Smooth muscle cell (in vitro differentiated cells): ENCODE results near the gene UBE2L3. TPM values are rescaled to one million over a fixed set of nuclear protein-coding genes. Genes with fewer than 3 reads are reported as not detected.

Source experiments
- DNase-seq: peaks from one replicate; lab custom pipeline; 2025; ENCODE audit not compliant: unreplicated experiment; lab: John Stamatoyannopoulos, UW
- H2AFZ ChIP-seq: fragments of 200-600 bp; sonication (generic); 2 replicates; pipeline ENCODE4 v1.6.0; 2016; ENCODE audit warnings: antibody characterized with exemption, low read depth, mild to moderate bottlenecking
- H3F3A ChIP-seq: fragments of 200-600 bp; sonication (generic); 2 replicates; pipeline ENCODE4 v1.6.0; 2017; ENCODE audit warnings: antibody characterized with exemption, low read depth
- H3K27ac ChIP-seq: fragments of 200-600 bp; sonication (generic); 2 replicates; pipeline ENCODE4 v1.5.1; 2016; ENCODE audit warnings: low read depth, mild to moderate bottlenecking
- H3K27me3 ChIP-seq: fragments of 200-600 bp; sonication (generic); 2 replicates; pipeline ENCODE4 v1.6.1; 2016; ENCODE audit warnings: low read depth, mild to moderate bottlenecking
- H3K36me3 ChIP-seq: fragments of 200-600 bp; sonication (generic); 2 replicates; pipeline ENCODE4 v1.5.1; 2016; ENCODE audit warnings: low read depth
- H3K4me1 ChIP-seq: fragments of 200-600 bp; sonication (generic); 2 replicates; pipeline ENCODE4 v1.5.1; 2016; ENCODE audit warnings: low read depth
- H3K4me2 ChIP-seq: fragments of 200-600 bp; sonication (generic); 2 replicates; pipeline ENCODE4 v1.6.0; 2016; ENCODE audit warnings: mild to moderate bottlenecking
- H3K4me3 ChIP-seq: fragments of 200-600 bp; sonication (generic); 2 replicates; pipeline ENCODE4 v1.5.1; 2016; ENCODE audit warnings: mild to moderate bottlenecking
- H3K79me2 ChIP-seq: fragments of 200-600 bp; sonication (generic); 2 replicates; pipeline ENCODE4 v1.6.0; 2016; ENCODE audit warnings: low read depth, mild to moderate bottlenecking
- H3K9ac ChIP-seq: fragments of 200-600 bp; sonication (generic); 2 replicates; pipeline ENCODE4 v1.6.0; 2016; ENCODE audit warnings: low read depth
- H3K9me3 ChIP-seq: fragments of 200-600 bp; sonication (generic); replicated peaks from 2 replicates; pipeline ENCODE4 v1.5.1; 2016; ENCODE audit warnings: low read depth
- H4K20me1 ChIP-seq: fragments of 200-600 bp; sonication (generic); 2 replicates; pipeline ENCODE4 v1.6.0; 2016; ENCODE audit warnings: low read depth
- WGBS: methylation state at CpG from one replicate; pipeline ENCODE4 v1.1.7; 2016; ENCODE audit warnings: low lambda C conversion rate; 5-methylcytosine and 5-hydroxymethylcytosine counted together
- polyA plus RNA-seq: library from polyadenylated mRNA; unstranded; fragments of >200 nt; fragmentation: Nextera tagmentation; extraction: Ambion mirVana; gene quantifications from 2 replicates; pipeline ENCODE4 v1.2.1, GENCODE V29; 2016
- total RNA-seq: library from RNA; depleted of rRNA; stranded (reverse); fragments of >200 nt; gene quantifications from 2 replicates; pipeline ENCODE4 v1.2.3, GENCODE V29; 2014
- TF ChIP-seq, protein P1 (sequence below): fragments of 200-600 bp; sonication (generic); IDR thresholded peaks from 2 replicates; pipeline ENCODE4 v1.5.1; 2017; ENCODE audit warnings: borderline replicate concordance, mild to moderate bottlenecking, antibody characterized with exemption; ENCODE audit not compliant: insufficient read depth, poor library complexity, severe bottlenecking

UBE2L3 gene
- total and polyA plus RNA-seq, 2 experiments from 2014 or later: 65.4 to 89.3 TPM

DNA sequence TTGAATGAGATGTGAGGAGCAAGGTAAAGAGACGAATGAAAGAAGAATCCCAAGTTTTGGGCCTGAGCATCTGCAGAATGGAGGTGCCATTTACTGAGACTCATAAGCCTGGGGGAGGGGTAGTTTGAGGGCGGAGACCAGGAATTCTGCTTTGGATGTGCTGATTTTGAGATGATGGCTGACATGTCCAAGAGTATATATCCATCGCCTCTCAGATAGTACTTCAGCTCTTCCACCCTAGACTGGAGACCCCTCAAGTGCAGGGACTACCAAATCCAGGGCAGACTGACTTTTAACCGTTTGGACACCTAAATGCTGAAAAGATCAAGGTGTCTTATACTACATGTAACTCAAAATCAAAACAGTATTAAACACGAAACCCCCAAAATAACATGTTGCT is 73.3 kb downstream of the UBE2L3 start:
- DNase-seq: no peak
- Histone ChIP-seq H2AFZ (no peak overlapping the region), H4K20me1 (peaks cover 10% of the 10 kb centered on the region), H3K4me3 (no peak overlapping the region), H3K79me2 (no peaks in the 10 kb centered on the region), H3K36me3 (no peaks in the 10 kb centered on the region), H3K9me3 (no peaks in the 10 kb centered on the region), H3K27me3 (no peaks in the 10 kb centered on the region), H3K27ac (no peak overlapping the region), H3F3A (no peaks in the 10 kb centered on the region), H3K4me2 (no peak overlapping the region), H3K4me1 (peaks cover 4% of the 10 kb centered on the region), H3K9ac (no peak overlapping the region)
- WGBS: 89% methylated on average over 5 of the region's 5 CpGs
- TF ChIP-seq, protein P1, sequence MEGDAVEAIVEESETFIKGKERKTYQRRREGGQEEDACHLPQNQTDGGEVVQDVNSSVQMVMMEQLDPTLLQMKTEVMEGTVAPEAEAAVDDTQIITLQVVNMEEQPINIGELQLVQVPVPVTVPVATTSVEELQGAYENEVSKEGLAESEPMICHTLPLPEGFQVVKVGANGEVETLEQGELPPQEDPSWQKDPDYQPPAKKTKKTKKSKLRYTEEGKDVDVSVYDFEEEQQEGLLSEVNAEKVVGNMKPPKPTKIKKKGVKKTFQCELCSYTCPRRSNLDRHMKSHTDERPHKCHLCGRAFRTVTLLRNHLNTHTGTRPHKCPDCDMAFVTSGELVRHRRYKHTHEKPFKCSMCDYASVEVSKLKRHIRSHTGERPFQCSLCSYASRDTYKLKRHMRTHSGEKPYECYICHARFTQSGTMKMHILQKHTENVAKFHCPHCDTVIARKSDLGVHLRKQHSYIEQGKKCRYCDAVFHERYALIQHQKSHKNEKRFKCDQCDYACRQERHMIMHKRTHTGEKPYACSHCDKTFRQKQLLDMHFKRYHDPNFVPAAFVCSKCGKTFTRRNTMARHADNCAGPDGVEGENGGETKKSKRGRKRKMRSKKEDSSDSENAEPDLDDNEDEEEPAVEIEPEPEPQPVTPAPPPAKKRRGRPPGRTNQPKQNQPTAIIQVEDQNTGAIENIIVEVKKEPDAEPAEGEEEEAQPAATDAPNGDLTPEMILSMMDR: no peak

DNA sequence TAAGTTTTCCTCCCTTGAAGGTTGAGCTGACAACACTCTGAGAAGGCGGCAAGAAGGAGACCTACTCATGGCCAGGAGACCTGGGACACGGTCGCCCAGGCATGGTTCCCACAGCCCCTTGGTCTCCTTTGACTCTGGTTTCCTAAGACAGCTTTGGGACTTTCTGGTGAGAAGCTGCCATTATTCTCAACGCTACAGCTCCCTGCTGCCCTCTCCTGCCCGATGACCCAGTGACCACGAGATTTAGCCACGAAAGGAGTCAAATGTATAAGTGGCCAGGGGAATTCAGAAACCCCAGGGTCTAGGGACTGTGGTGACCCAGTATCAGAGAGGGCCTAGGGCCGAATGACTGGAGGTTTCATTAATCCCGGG is 73.9 kb downstream of the UBE2L3 start:
- Histone ChIP-seq H3K27me3 (no peaks in the 10 kb centered on the region), H3K9me3 (no peaks in the 10 kb centered on the region), H4K20me1 (peaks cover 10% of the 10 kb centered on the region), H2AFZ (peak overlapping the region; percentile 84), H3K4me2 (peak overlapping the region; percentile 89), H3K27ac (peak overlapping the region; percentile 52), H3K9ac (peak overlapping the region; percentile 52), H3K36me3 (no peaks in the 10 kb centered on the region), H3F3A (no peaks in the 10 kb centered on the region), H3K79me2 (no peaks in the 10 kb centered on the region), H3K4me1 (peaks cover 4% of the 10 kb centered on the region), H3K4me3 (peak overlapping the region; percentile 78)
- DNase-seq: no peak
- TF ChIP-seq, protein P1: peak; percentile 38
- WGBS: 9% methylated on average over 9 of the region's 9 CpGs

DNA sequence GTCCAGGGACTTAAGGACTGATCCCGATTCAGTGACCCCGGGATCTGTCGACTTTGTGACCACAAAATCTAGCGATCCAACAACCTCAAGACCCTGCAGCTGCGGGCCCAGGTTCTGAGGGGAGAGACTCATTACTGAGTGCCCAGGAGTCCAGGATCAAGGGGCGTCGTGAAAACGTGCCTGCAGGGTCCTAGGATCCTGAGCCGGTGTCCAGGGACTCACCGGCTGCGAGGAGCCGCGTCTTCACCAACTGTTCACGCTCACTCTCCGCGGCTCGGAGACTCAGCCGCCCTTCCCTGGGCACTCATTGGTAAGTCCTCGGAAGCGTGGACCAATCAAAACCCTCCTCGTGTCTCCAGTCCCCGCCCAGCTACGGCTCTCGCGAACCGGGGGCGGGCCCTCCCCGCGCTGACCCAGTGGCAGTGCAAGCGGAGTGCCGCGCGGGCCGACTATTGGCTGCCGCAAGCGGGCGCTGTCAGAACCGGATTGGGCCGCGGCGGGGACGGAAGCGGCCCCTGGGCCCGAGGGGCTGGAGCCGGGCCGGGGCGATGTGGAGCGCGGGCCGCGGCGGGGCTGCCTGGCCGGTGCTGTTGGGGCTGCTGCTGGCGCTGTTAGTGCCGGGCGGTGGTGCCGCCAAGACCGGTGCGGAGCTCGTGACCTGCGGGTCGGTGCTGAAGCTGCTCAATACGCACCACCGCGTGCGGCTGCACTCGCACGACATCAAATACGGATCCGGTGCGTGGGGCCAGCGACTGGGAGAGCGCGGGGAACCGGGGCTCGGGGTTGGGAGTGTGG is 74.5 kb downstream of the UBE2L3 start, which contains the start of gene SDF2L1:
Gene SDF2L1 (plus strand): TSS at position 514 of the 795 bp plus-strand sequence. CDS start 35 bp downstream, at position 549.
- TF ChIP-seq, protein P1: peak; percentile 0
- H4K20me1 ChIP-seq: peaks cover 13% of the 10 kb centered on the region
- peak within 1 kb of the TSS; percentile 64 for H3K9ac ChIP-seq
- peak within 1 kb of the TSS; percentile 78 for H3K4me3 ChIP-seq
- H2AFZ ChIP-seq: peak within 1 kb of the TSS; percentile 84
- H3K36me3 ChIP-seq: no peaks in the 10 kb centered on the region
- peak within 1 kb of the TSS; percentile 89 for H3K4me2 ChIP-seq
- 1% methylated on average over 69 of the region's 76 CpGs for WGBS
- H3K27me3 ChIP-seq: no peaks in the 10 kb centered on the region
- DNase-seq: peak; percentile 89
- peak within 1 kb of the TSS; percentile 52 for H3K27ac ChIP-seq
- no peaks in the 10 kb centered on the region for H3K79me2 ChIP-seq
- H3K9me3 ChIP-seq: no peaks in the 10 kb centered on the region
- H3F3A ChIP-seq: no peaks in the 10 kb centered on the region
- H3K4me1 ChIP-seq: peaks cover 4% of the 10 kb centered on the region
